ENCODE measurements around the gene SMYD4.

SMYD4 gene

DNA sequence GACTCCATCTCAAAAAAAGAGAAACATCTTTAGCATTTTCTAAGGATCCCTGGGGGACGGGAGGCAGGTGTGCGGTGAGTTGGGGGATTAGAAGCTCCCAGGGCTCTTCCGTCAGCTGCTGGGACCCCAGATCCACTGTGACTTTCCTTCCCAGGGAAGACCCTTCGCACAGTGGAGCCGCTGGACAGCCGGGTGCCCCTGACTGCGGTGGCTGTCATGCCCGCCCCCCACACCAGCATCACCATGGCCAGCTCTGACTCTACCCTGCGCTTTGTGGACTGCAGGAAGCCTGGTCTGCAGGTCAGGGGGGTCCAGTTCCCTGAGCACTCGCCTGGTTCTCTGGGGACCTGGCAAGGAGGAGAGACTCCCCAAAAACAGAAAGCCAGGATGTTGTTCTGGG is 94.3 kb downstream of the SMYD4 start:
- in situ Hi-C loops (cut with HindIII; ENCODE audit: low sequenced_read_pairs), result no loop called here

DNA sequence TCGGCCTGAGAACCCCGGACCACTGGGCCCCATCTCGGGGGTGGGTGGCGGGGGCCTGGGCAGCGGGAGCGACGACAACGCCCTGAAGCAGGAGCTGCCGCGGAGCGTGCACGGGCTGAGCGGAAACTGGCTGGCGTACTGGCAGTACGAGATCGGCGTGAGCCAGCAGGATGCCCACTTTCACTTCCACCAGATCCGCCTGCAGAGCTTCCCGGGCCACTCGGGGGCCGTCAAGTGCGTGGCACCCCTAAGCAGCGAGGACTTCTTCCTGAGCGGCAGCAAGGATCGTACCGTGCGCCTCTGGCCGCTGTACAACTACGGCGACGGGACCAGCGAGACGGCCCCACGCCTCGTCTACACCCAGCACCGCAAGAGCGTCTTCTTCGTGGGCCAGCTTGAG is 95.9 kb downstream of the SMYD4 start:
- in situ Hi-C loops (cut with HindIII; ENCODE audit: low sequenced_read_pairs), result no loop called here

DNA sequence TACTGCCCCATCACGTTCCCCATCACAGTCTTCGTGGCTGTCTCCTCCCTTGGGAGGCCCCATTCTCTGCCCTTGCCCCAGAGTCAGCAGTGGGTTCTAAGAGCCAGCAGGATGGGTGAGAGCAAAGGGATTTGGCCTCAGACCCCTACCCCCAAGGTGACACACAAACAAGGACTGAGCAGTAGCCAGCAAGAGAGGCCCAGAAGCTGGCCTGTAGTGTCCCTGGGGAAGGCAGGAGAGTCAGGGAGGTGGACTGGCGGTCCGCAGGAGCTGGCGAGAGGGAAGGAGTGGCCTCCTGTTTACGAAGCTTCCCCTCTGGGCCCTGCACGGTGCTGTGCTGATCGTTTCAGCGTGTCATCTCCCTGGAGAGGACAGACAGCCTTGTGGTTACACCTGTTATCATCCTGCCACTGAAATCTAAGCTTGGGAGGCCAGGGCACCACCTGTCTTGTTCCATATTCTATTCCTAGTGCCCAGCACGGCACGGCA is 96.8 kb downstream of the SMYD4 start:
- in situ Hi-C loops (cut with HindIII; ENCODE audit: low sequenced_read_pairs), result no loop called here

- in situ Hi-C loops (cut with HindIII; ENCODE audit: low sequenced_read_pairs), result no loop called here
Observed at GRCh38 chr17:1732241-1732832, 97.4 kb downstream of the SMYD4 start.

DNA sequence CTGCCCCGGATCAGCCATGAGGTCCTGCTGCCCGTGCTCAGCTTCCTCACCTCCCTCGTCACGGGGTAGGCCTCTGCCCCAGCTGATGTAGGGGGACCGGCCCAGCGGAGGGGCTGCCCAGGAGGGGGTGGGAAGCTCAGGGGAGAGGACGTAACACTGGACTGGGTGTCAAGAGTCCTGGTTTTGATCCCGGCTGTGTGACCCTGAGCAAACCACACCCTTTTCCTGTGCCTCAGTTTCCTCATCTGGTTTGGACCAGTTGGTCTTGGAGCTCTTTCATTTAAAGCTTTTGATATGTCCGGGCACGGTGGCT is 98.6 kb downstream of the SMYD4 start:
- in situ Hi-C loops (cut with HindIII; ENCODE audit: low sequenced_read_pairs), result no loop called here

DNA sequence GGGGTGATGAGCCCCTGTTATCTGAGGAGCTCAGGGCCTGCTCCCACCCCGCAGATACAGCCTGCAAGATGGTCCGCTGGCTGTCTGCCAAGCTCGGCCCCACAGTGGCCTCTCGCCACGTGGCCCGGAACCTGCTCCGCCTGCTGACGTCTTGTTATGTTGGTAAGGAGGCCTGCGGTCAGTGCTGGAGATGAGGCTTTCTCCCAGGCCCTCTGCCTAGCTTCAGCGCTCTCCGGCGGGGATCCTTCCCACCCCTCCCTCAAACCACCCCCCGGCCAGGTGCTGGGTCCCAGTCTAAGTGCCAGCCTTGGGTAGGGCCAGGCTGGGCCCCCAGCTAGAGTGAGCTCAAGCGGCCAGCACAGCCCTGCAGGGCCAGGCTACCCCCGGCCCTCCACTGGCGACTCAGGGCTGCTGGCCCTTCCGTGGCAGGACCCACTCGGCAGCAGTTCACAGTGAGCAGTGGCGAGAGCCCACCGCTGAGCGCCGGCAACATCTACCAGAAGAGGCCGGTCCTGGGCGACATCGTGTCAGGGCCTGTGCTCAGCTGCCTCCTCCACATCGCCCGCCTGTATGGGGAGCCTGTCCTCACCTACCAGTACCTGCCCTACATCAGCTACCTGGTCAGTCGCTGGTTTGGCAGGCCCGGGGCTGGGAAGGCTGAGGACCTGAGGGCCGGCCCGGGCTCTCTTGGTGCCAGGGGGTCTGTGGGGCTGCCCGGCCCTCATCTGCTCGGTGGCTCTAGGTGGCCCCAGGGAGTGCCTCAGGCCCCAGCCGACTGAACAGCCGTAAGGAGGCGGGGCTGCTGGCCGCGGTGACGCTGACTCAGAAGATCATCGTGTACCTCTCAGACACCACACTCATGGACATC is 99.1 kb downstream of the SMYD4 start:
- in situ Hi-C loops (cut with HindIII; ENCODE audit: low sequenced_read_pairs), result no loop called here

DNA sequence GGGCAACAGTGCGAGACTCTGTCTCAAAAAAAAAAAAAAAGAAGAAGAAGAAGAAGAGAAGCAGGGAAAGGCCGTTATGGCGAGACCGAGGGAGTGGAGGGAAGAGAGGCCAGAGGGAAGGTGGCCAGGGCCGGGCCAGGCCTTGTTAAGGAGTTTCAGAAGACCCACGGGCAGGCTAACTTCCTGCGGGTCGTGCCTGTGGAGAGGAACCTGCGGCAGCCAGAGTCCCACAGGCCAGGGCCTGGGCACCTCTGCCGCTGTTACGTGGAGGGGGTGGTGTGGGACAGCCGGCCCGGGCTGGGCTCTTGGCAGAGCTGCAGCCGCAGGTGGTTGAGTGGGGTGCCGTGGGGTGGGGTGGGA is 99.8 kb downstream of the SMYD4 start:
- in situ Hi-C loops (cut with HindIII; ENCODE audit: low sequenced_read_pairs), result no loop called here

All from DLD1 (cell line).